NCI-H446 (cell line): ENCODE measurements around the gene RBM33.
"Not testable (repeated sequence)": the region's sequence is repeated elsewhere in the genome, so short reads cannot be mapped to it uniquely, and the experiment has no call there.

Experiments used
- DNase-seq, 2 experiments: peaks; one replicate each; lab custom pipeline; 2025; lab: John Stamatoyannopoulos, UW

Gene RBM33

DNA sequence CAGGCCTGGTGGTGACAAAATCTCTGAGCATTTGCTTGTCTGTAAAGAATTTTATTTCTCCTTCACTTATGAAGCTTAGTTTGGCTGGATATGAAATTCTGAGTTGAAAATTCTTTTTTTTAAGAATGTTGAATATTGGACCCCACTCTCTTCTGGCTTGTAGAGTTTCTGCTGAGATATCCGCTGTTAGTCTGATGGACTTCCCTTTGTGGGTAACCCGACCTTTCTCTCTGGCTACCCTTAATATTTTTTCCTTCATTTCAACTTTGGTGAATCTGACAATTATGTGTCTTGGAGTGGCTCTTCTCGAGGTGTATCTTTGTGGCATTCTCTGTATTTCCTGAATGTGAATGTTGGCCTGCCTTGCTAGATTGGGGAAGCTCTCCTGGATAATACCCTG is 46.2 kb downstream of the RBM33 start:
- not testable (repeated sequence) for DNase-seq

DNA sequence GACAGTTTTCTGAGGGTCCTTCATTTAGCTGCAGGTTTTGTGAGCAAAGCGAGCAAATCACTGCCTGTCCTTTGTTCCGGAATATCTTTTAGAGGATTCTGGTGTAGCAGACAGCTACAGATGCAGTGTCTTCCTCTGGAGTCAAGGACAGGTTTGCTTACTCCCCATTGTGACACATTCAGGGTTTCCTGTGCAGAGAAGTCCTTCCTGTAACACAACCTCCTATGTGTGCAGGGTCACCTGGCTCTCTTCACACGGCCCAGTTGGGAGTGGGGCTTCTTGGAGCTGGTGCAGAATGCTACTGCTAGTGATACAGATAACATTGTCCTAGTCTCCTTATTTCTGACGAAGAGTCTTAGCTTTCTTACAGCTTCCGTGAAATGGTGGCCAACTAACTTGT is 47.9 kb downstream of the RBM33 start:
- DNase-seq: no peak

DNA sequence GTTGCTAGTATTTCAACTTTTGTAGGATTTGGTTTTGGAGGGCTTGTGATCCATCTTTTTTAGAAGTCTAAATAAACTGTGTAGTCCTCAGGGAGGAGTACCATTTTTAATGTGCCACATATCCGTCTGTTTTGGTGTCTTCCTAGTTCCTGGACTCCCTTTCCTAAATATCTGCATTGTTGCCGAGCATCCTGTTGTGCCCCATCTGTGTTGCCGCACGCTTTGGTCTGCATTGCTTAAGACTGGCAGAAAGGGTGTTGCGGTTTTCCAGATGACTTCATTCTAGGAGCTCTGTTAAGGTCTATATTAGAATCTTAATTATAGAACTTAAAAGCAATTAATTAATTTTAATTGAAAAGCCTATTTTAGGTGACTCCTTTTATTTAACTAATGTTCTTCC is 49.4 kb downstream of the RBM33 start:
- no peak for DNase-seq

DNA sequence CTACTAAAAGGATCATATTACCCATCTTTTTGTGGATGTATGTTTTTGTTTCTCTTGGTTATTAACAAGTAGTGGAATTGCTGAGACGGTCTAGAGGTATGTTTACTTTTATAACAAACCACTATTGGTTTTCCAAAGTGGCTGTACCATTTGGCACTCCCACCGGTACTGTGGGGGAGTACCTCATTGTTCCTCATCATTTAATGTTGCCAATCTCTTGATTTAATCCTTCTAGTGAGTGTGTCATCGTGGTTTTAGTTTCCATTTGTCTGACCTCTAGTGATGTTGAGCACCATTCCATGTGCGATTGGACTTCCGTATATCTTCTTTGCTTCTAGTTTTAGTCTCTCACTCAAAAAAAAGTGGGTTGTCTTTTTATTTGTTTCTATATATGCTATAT is 50.4 kb downstream of the RBM33 start:
- DNase-seq: no peak

DNA sequence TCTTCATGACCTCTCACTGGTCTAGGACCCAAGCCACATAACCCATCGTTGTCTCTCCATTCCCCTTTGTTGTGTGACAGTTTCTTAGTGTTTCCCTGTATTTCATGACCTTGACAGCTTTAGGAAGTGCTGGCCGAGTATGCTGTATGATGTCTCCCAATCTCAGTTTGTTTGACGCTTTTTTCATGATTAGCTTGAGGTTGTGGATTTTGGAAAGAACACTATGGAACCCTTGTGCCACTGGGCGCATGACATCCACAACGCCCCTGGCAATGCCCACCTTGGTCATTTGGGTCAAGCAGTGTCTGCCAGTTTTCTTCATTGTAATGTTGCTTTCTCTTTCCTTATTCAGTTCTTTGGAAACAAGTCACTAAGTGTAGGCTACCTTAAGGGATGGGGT is 52.3 kb downstream of the RBM33 start:
- DNase-seq: no peak

DNA sequence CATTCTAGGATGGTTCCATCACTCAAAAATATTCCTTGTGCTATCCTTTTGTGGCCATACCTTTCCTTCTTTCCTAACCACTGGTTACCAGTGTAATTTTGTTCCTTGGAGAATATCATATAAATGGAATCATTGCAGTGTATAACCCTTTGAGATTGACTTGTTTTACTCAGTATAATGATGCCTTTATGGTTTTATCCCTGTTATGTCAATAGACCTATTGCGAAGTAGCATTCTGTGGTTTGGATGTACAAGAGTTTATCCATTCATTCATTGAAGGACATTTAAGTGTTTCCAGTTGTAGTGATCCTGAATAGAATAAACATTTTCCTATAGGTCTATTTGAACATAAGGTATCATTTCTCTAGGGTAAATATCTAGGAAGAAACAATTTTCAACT is 54.2 kb downstream of the RBM33 start:
- no peak for DNase-seq

DNA sequence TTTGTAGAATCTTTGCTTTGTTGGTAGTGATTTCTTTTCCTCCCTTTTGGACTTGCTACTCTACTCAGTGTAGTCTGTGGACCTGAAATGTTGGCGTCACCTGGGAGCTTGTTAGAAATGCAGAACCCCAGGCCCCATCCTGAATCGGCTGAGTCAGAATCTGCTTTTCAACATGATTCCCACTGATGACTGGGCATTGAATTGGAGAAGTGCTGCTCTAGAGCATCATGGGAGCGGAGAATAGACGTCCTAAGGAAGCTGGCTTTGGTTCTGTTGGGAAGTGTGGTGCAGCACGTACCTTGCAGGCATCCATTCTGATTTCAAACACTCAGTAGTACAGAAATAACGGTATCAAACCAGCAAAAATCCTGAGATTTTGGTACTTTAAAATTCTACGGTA is 54.7 kb downstream of the RBM33 start:
- DNase-seq: no peak

DNA sequence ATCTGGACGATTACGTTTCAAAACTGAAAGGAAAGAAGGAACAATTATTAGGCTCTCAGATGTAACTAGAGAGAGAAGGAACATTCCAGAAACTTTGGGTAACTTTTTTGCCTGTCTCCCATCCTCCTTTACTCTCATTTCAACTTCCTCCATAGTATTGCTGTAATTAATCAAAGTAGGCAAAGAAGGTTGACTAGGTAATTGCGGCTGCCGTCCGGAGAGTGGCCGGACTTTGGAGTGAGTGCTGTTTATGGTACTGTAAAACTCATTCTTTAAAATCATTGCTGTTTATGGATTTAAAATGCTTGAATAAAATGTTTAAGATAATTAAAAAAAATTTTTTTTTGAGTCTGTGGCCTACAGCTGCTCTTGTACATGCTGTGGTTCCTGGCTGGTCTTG is 56.4 kb downstream of the RBM33 start:
- DNase-seq: no peak

DNA sequence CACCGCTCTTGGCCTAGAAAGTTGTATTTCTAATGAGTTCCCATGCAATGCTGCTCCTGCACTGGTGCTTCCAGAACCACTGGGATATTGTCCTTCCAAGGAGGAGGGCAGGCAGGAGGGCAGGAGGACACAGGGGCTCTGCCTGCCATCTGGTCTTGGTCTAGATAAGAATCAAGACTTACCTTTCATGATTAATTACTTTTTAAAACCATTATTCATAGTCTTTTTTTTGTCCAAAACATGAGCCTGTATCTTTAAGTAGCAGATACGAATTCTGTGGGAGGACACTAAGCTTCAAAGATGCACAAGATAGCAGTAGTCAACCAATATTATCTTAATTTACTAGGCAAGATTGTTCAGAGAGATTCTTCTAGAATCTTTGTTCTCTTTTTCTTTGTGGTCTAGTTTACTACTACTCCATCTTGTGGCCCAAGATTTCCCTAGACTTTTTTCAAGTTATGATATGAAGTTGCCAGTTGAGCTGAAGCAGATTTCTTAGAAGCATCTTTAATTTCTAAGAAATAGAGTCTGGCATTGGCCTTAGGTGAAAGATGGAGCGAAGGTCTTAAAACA is 57.6 kb downstream of the RBM33 start:
- no peak for DNase-seq

DNA sequence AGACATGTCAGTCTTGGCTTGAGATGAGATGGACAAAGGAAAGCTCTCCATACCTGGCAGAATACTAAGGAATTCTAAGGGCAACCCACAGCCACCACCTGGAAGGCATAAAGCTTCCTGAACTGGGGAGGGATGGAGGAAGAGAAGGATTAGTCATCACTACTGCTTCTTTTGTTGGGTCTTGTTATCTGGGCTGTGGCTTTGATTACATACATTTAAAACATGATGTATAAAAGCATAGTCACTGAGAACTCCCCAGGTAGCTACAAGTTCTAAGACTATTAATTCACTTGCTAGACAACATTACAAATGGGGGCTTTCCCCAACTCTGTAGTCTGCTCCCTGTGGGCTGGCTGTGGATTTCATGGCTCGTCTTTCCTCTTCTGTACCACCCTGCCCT is 58.2 kb downstream of the RBM33 start:
- DNase-seq: no peak

DNA sequence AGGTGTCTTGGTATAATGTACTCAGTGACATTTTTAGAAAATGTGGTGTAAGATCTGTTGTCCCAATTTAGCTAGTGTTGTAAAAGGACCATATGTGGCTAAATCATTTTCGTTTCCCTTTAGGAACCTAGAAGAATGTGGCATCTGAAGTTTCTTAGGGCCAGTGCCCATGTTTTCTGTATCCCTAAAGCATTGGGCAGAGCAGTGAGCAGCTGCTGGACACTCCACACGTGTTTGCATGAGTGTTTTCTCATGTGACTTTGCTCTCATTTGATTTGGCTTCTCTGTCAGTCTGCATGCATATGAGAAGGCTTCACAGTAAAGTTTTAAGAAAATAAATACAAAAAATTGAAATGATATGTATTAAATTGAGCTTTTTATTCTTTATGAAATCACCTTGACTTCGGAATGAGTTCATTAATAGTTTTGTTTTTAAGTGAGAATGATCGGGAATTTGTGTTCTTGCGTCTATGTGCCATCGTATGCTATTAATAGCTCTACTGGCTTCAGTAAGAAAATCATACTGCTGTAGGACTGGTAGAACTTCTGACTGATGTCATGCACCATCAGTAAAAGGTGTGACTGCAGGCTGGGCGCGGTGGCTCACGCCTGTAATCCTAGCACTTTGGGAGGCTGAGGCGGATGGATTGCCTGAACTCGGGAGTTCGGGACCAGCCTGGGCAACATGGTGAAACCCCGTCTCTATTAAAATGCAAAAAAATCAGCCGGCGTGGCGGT is 61.3 kb downstream of the RBM33 start:
- no peak for DNase-seq

DNA sequence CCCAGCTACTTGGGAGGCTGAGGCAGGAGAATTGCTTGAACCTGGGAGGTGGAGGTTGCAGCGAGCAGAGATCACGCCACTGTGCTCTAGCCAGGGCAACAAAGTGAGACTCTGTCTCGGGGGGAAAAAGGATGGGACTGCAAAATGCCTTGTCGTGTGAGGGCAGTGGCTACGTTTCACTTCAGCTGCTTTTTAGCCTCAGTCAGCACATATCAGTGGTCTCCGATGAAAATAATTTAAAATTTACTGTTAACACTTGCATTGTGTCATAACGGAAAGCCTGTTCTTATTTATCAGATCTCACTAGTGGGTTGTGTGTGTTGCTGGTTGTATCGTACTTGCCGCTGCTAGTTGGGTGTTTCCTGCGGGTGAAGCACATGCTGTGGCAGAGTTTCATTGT is 61.9 kb downstream of the RBM33 start:
- no peak for DNase-seq

DNA sequence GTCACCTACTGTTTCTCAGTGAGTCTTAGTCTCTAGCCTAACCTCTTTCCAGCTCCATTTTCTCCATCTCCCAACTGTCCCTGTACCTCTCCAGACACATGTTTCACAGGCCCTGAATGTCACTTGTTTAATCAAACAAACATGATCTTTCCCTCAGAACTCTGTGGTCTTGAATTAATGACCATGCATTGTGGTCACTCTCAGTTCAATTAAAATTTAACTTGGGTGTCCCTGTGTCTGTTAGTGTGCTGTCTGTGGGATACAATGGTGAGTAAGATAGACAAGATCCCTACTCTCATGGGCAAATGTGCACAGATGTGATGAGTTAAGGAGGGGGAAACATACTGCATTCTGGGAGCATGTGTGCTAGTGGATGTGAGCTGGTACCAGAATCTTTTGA is 65.0 kb downstream of the RBM33 start:
- no peak for DNase-seq

DNA sequence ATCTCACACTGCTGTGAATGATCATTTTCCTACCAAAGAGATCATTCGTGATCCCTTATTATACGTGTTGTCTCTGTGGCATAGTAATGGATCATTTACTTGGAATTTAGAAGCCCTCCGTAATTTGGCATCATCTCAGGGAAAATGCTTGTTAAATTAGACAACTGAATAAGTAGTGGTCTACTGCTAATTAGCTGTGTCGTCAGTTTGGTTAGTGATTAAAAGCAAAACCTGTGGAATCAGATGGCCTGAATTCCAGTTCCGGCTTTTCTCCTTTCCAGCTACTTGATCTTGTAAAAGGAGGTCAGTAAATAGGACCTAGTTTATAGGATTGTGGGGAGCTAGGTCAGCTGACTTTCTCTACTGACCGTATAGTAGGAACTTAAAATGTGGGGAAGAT is 65.6 kb downstream of the RBM33 start:
- DNase-seq: no peak

DNA sequence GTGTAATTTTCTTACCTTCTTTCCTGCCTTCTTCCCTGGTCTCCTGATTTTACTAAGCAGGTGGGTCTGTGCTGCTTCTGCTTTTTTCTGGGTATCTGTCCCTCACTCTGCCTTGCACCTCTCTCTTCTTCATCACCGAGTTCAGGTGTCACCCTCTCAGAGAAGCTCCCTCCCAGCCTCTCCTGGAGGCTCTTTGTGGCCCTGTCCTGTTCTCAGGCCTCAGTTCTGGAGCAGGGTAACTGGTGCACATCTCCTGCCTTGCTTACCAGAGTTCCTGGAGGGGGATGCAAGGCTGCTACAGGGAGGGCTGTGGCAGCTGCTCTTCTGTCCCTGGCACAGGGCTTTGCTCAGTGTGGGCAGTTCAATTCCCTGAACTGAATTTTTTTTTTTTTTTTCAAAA is 66.1 kb downstream of the RBM33 start:
- DNase-seq: no peak

DNA sequence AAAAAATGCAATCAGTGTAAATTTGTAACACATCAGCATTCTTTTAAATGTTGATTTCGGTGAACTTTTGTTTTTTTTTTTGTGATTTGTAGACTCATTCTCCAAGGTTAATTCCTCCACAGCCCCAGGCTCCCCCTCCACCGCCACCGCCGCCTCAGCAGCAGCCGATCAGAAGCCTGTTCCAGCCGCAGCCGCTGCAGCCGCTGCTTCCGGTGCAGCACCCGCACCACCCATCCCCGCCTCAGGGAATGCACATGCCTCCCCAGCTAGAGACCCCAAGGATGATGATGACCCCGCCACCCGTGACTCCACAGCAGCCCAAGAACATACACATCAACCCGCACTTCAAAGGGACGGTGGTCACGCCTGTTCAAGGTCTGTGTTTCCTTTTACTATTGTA is 66.6 kb downstream of the RBM33 start:
- DNase-seq: no peak

DNA sequence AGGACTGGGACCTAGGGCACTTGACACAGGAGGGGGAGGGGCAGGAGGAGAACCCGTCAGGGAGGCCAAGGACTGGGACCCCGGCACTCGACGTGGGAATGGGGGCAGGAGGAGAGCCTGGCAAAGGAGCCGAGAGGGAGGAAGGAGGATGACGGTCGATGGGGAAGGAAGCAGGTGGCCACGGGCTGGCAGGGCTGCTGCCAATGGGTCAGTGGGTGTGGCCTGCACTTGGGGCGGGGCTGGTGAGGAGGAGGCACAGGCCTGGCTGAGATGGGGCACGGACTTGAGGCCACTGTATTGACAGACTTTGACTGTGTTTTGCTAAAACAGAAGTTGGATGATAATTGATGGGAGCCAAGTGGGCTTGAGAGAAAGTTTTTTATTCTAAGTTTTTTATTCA is 68.9 kb downstream of the RBM33 start:
- DNase-seq: no peak

DNA sequence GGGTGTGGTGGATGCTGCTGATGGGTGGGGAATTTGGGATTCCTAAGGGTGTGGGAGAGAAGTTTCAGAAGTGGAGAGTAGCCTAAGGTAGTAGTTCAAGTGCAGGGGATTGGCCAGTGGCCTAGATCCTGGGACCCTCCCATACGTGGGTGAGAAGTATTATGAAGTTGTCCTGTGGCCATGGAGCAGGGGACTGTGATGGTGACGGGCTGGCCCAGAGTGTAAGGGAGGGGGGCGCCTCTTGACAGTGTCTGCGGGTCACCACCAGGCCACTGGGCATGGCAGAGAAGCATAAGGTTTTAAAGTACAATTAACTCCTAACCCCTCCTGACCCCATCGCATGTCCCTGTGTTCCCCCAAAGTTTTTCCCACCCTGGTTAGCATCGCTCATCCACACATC is 70.2 kb downstream of the RBM33 start:
- DNase-seq: no peak

DNA sequence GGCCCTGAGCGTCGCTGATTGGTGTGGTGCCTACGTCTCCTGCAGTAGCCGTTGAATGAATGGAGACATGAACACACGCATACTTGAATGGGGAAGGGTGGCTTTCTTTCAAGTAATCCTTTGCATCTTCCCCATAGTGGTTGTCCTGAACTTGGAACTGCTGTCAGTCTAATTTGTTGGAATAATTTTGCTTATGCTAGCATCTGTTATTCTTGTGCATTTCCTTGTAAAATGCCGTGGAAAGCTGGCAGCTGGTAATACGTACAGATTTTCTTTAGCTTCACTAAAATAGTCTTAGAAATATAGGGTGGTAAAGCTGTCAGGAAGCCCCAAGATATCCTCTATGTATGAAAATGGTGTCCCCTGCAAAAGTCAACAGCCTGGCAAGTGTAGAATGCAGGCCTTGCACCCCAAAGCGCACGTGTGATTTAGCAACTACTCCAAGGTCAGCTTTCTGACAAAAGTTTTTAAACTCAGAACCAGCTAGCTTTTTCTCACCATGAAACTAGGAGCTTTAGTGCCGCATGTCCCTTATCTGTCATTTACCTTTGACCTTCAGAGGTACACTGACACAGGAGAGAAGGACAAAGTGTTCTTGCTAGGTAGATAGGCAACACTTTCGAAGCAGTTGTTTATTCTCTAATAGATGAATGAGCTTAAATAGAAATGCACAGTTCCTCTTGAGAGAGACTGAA is 70.8 kb downstream of the RBM33 start:
- no peak for DNase-seq

DNA sequence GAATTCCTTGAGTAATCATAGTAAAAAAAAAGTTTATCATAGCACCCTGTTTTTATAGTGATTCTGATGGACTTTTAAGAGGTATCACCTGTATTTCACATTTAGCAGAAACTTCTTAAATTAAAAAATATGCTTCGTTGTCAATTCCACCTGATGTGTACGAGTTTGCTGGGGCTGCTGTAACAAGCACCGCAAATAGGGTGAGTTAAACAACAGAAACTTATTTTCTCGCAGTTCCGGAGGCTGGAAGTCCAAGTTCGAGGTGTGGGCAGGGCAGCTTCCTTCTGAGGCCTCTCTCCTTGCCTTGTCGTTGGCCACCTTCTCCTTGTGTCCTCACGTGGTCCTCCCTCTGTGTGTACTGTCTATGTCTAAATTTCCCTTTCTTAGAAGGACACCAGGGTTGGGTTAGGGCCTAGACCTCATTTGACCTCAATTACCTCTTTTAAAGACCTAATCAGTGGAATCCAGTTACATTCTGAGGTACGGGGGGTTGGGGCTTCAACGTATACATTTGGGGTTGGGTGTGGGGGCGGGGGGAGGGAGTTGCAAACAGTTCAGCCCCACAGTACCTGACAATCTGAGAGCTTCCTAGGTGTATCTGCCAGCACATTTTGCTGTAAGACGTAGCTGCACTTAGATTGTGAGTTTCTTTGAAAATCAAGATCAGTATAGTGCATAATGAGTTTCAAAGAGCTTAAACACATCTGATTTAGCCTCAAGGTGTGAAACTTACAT is 72.7 kb downstream of the RBM33 start:
- DNase-seq: no peak

DNA sequence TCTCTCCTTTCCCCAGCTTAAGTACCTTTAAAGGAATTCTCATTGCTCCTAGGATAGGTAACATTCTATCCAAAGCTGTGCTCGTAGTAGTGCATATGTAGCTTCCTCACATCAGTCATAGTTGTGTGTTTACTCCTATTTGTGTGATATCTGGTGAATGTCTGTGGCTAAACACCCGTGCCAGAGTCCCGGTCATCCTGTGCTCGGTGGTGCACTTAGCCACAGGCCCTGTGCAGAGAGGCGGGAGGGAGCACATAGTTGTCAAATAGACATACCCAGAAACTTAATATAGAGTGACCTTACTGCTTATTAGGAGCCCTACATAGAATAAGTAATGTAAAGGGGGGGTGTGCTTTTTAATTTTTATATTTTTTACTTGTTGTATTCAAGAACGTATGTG is 76.6 kb downstream of the RBM33 start:
- DNase-seq: no peak

DNA sequence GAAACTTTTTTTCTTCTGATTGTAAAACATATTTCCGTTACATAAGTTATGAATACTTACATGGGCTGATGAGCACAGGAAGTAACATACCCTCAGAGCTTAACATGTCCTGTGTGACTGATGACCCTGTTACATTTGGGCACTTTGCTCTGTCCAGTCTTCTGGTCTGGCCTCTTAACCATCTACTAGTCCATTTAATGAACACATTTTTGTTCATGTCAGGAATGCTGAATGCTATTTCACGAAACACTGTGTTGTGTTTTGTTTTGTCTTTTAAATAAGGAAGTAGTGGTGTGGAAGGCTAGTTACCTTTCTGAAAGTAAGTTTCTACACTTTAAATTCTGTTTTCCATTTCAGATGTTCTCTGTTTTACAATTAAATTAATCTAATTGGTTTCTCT is 77.7 kb downstream of the RBM33 start:
- no peak for DNase-seq

DNA sequence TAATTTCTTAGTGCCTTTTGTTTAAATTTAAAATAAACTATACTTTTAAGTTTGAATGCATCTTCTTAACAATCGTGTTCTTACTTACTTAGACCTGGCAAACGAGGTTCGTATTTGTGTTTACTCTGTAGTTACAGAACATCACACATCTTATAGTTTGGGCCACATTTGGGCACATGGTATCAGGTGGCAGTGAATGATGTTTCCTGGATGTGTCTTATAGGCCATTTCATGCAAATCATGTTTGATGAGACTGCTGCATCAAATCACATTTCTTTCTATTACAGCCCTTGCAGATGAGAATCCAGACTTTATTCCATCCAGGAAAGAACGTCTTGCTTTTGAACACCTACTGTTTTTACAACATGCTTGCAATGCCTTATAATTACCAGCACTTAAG is 78.5 kb downstream of the RBM33 start:
- no peak for DNase-seq
